Adrenal gland (tissue), 12 donors: ENCODE data around the gene PARD3B. TPM values are rescaled to one million over a fixed set of nuclear protein-coding genes. Genes with fewer than 3 reads are reported as not detected.

Experiments used
- DNase-seq, 7 donors: peaks; one replicate each; pipeline ENCODE4 v3.0.0-alpha.2; 2019 to 2020
- H3K27ac ChIP-seq, 5 donors: fragments of 200-600 bp; sonication (generic) in 4 of 5; 1 replicate in 3 of 5; 2 replicates in 2 of 5; pipeline versions ENCODE4 v1.5.1 to v1.8.0; 2016 to 2020; ENCODE audit warnings: mild to moderate bottlenecking in 1 of 5
- H3K27me3 ChIP-seq: fragments of 200-600 bp; 2 replicates; pipeline ENCODE4 v1.8.0; 2021
- H3K36me3 ChIP-seq, 2 donors: fragments of 200-600 bp; replicated peaks in 1 of 2; 1 replicate in 1 of 2; 2 replicates in 1 of 2; pipeline versions ENCODE4 v1.5.1 to v1.8.0; 2018 to 2022
- H3K4me1 ChIP-seq, 2 donors: fragments of 200-600 bp; replicated peaks in 1 of 2; 1 replicate in 1 of 2; 2 replicates in 1 of 2; pipeline versions ENCODE4 v1.5.1 to v1.8.0; 2018 to 2021
- H3K4me3 ChIP-seq, 4 donors: fragments of 200-600 bp; sonication (generic) in 3 of 4; one replicate each; pipeline ENCODE4 v1.5.1; 2016 to 2018
- H3K9me3 ChIP-seq, 3 donors: fragments of 200-600 bp; sonication (generic) in 1 of 3; replicated peaks in 1 of 3; 1 replicate in 2 of 3; 2 replicates in 1 of 3; pipeline versions ENCODE4 v1.5.1 to v1.8.0; 2016 to 2021
- CTCF ChIP-seq, 6 experiments: fragments of 450-650 bp in 4 of 6; fragments of 200-600 bp in 2 of 6; sonication (generic) in 1 of 6; IDR thresholded peaks; 1 replicate in 5 of 6; 2 replicates in 1 of 6; pipeline versions ENCODE4 v1.5.1 to v1.8.0; 2016 to 2021; ENCODE audit warnings: antibody characterized with exemption in 6 of 6, mild to moderate bottlenecking in 2 of 6, moderate library complexity in 1 of 6
- POLR2A ChIP-seq, 2 donors: fragments of 450-650 bp; IDR thresholded peaks; one replicate each; pipeline ENCODE4 v1.6.1; 2017; ENCODE audit warnings: antibody characterized with exemption in 2 of 2, mild to moderate bottlenecking in 2 of 2, moderate library complexity in 1 of 2
- WGBS, 4 donors: extraction: QIAGEN DNeasy Blood & Tissue Kit in 2 of 4; methylation state at CpG; one replicate each; pipeline versions ENCODE4 v1.1.5 to v1.1.7; 2013 to 2017; 5-methylcytosine and 5-hydroxymethylcytosine counted together
- intact Hi-C, 2 donors: fragments of 100-400 bp; cut with DNase I; formaldehyde crosslinking; loops; one replicate each; pipeline versions ENCODE4 v1.14.1 to v1.15.0; 2022 to 2023
- polyA plus RNA-seq, 3 donors: library from polyadenylated mRNA; stranded (reverse); fragments of 200-250 nt in 2 of 3; fragments of 350-450 nt in 1 of 3; fragmentation: Illumina TruSeq in 1 of 3; extraction: RNeasy Lipid Tissue Mini Kit (QIAGEN cat#74804) in 1 of 3; gene quantifications; one replicate each; pipeline ENCODE4 v1.2.3, GENCODE V29; 2013 to 2014
- total RNA-seq, 9 donors: library from RNA; depleted of rRNA in 4 of 9; stranded (reverse); fragments of >200 nt in 4 of 9; fragments of 120-200 nt in 1 of 9; fragmentation: NEBNext Ultra II Directional in 1 of 9; extraction: Animal tissue kit (Norgen Biotek cat#: 25700) in 1 of 9; gene quantifications; one replicate each; pipeline versions ENCODE4 v1.1.0 to v1.2.4, GENCODE V29; 2013 to 2023
- donor health status: healthy with polysubstance abuse.
- donor health status: Bipolar disorder and iron deficiency.
- donor health status: DM: yes; HTN: yes; CAD: no.
- donor health status: DM: no; HTN: no; CAD: no.
- donor health status: DM: no; HTN: no; CAD: no.
- donor health status: DM: yes; HTN: yes; CAD: no.

PARD3B gene
- total and polyA plus RNA-seq, 12 donors = 1.9 to 20.4 (median 9.5) TPM

GRCh38 chr2:205017912-205018311, 472.6 kb downstream of the PARD3B start:
- TF ChIP-seq CTCF (IDR thresholded peaks at IDR 0.05) = no peak
- no peak for TF ChIP-seq POLR2A (IDR thresholded peaks at IDR 0.05)
- DNase-seq = no peak
- WGBS, 4 donors = 96 to 100% (median 98%) methylated on average over 1 of the region's 1 CpG
- intact Hi-C loops = no loop called here
- H3K27me3 ChIP-seq = no peaks in the 10 kb centered on the region
- no peaks in the 10 kb centered on the region for H3K36me3 ChIP-seq
- no peak overlapping the region for H3K27ac ChIP-seq
- no peaks in the 10 kb centered on the region for H3K9me3 ChIP-seq
- H3K4me3 ChIP-seq = no peak overlapping the region
- H3K4me1 ChIP-seq = peaks cover 0 to 9% of the 10 kb centered on the region in 2 donors

- Histone ChIP-seq H3K9me3 (no peaks in the 10 kb centered on the region), H3K27ac (no peak overlapping the region), H3K4me1 (peaks cover 3 to 12% of the 10 kb centered on the region in 2 donors), H3K36me3 (no peaks in the 10 kb centered on the region), H3K27me3 (no peaks in the 10 kb centered on the region), H3K4me3 (no peak overlapping the region)
- no peak for DNase-seq
- intact Hi-C loops = no loop called here
- WGBS, 4 donors = 75 to 94% (median 84%) methylated on average over 3 of the region's 3 CpGs
- TF ChIP-seq CTCF (IDR thresholded peaks at IDR 0.05) (no peak), POLR2A (IDR thresholded peaks at IDR 0.05) (no peak)
Measured at GRCh38 chr2:205020673-205021072, 475.4 kb downstream of the PARD3B start.

GRCh38 chr2:205022841-205023240, 477.6 kb downstream of the PARD3B start:
- 94 to 96% (median 94%) methylated on average over 5 of the region's 5 CpGs for whole genome bisulfite sequencing, 4 donors
- Histone ChIP-seq H3K36me3 (no peaks in the 10 kb centered on the region), H3K27ac (no peak overlapping the region), H3K4me3 (no peak overlapping the region), H3K9me3 (no peaks in the 10 kb centered on the region), H3K27me3 (no peaks in the 10 kb centered on the region), H3K4me1 (peaks cover 3 to 13% of the 10 kb centered on the region in 2 donors)
- TF ChIP-seq POLR2A (IDR thresholded peaks at IDR 0.05) (no peak), CTCF (IDR thresholded peaks at IDR 0.05) (no peak)
- no peak for DNase-seq
- intact Hi-C loops = no loop called here

GRCh38 chr2:205024822-205025518, 479.7 kb downstream of the PARD3B start:
- Histone ChIP-seq H3K4me3 (peak overlapping the region in 1 of 4 donors; percentile 2), H3K36me3 (no peaks in the 10 kb centered on the region), H3K9me3 (no peaks in the 10 kb centered on the region), H3K27ac (peak overlapping the region in 3 of 5 donors; percentile 59 to 72 (median 67)), H3K4me1 (peaks cover 3 to 13% of the 10 kb centered on the region in 2 donors), H3K27me3 (no peaks in the 10 kb centered on the region)
- TF ChIP-seq POLR2A (IDR thresholded peaks at IDR 0.05) = peak in 1 of 2 donors; percentile 67
- no peak for TF ChIP-seq CTCF (IDR thresholded peaks at IDR 0.05)
- intact Hi-C loops = no loop called here
- 28 to 56% (median 37%) methylated on average over 10 of the region's 10 CpGs for WGBS, 4 donors
- DNase-seq = peak; percentile 73 to 93 (median 90)
